HCT116 (cell line): Measurements from ENCODE around the gene MICU2. TPM values are rescaled to one million over a fixed set of nuclear protein-coding genes. Genes with fewer than 3 reads are reported as not detected.

Source experiments
- ATAC-seq: fragments of 200-7000 bp; cut with Tn5 transposase; 2 replicates; pipeline ENCODE4 v1.9.1; 2020; ENCODE audit warnings: mild to moderate bottlenecking, moderate library complexity
- BruUV-seq: library from RNA; stranded (reverse); fragments of 400-500 nt; replicated peaks from 2 replicates; lab custom pipeline; 2021; lab: Mats Ljungman, UMichigan
- CTCF ChIA-PET: fragments of 300-600 bp; sonication (Branson Sonifier 250); formaldehyde crosslinking; loops from one replicate; lab custom pipeline; 2021; ENCODE audit warnings: antibody characterized with exemption; lab: Charles Lee
- POLR2A ChIA-PET: fragments of 300-600, 350-600 bp; sonication (Branson Sonifier 250); formaldehyde crosslinking; loops from one replicate; lab custom pipeline; 2021; ENCODE audit warnings: antibody characterized with exemption; lab: Charles Lee
- RAD21 ChIA-PET, 2 experiments: fragments of 300-600 bp; sonication (Branson Sonifier 250); formaldehyde crosslinking; loops; one replicate each; lab custom pipeline; 2023; ENCODE audit warnings: low total read pairs in 2 of 2; ENCODE audit not compliant: uncharacterized antibody in 2 of 2, unreplicated experiment in 2 of 2, low non-redundant PET in 1 of 2; lab: Charles Lee
- DNase-seq: peaks from one replicate; pipeline ENCODE4 v3.0.0-alpha.2; 2010; ENCODE audit warnings: low read depth, low spot score
- H2AFZ ChIP-seq: fragments of 200-600 bp; shearing (Covaris generic), sonication (generic); 2 replicates; pipeline ENCODE4 v1.6.1; 2017; ENCODE audit warnings: low read depth, mixed run types, mixed read lengths, antibody characterized with exemption, low read length; ENCODE audit not compliant: poor library complexity, severe bottlenecking
- H3K27ac ChIP-seq: 2 replicates; pipeline ENCODE4 v1.5.1; 2012; ENCODE audit warnings: low read depth, low read length
- H3K27me3 ChIP-seq: fragments of 200-600 bp; sonication (generic); 2 replicates; pipeline ENCODE4 v1.6.1; 2016; ENCODE audit warnings: mixed run types, low read length, mixed read lengths; ENCODE audit not compliant: insufficient read depth
- H3K36me3 ChIP-seq, 2 experiments: fragments of 200-500 bp in 1 of 2; fragments of 200-600 bp in 1 of 2; sonication (Bioruptor generic) in 1 of 2; sonication (generic) in 1 of 2; 2 replicates each; pipeline versions ENCODE4 v1.5.1 to v1.6.1; 2014 to 2016; ENCODE audit warnings: low read length in 2 of 2, inconsistent platforms in 1 of 2, mixed read lengths in 1 of 2, mixed run types in 1 of 2; ENCODE audit not compliant: insufficient read depth in 2 of 2, control insufficient read depth in 1 of 2
- H3K4me1 ChIP-seq, 2 experiments: fragments of 200-600 bp in 1 of 2; sonication (generic) in 1 of 2; 2 replicates each; pipeline versions ENCODE4 v1.5.1 to v1.6.1; 2012 to 2017; ENCODE audit warnings: low read length in 2 of 2, inconsistent platforms in 1 of 2, mild to moderate bottlenecking in 1 of 2, mixed read lengths in 1 of 2, mixed run types in 1 of 2, moderate library complexity in 1 of 2; ENCODE audit not compliant: insufficient read depth in 2 of 2, control insufficient read depth in 1 of 2
- H3K4me2 ChIP-seq: fragments of 200-600 bp; sonication (generic); 2 replicates; pipeline ENCODE4 v1.6.1; 2017; ENCODE audit warnings: mixed run types, low read length, mixed read lengths
- H3K4me3 ChIP-seq, 2 experiments: fragments of 200-600 bp in 1 of 2; sonication (generic) in 1 of 2; replicated peaks in 1 of 2; 2 replicates each; pipeline ENCODE4 v1.5.1; 2011 to 2016; ENCODE audit warnings: low read length in 2 of 2, control low read depth in 1 of 2, low read depth in 1 of 2, mild to moderate bottlenecking in 1 of 2, mixed read lengths in 1 of 2, mixed run types in 1 of 2
- H3K79me2 ChIP-seq: fragments of 200-600 bp; sonication (generic); 2 replicates; pipeline ENCODE4 v1.6.1; 2017; ENCODE audit warnings: mild to moderate bottlenecking, mixed run types, low read length, moderate library complexity, mixed read lengths; ENCODE audit not compliant: insufficient read depth
- H3K9ac ChIP-seq: fragments of 200-600 bp; sonication (generic); 2 replicates; pipeline ENCODE4 v1.6.1; 2016; ENCODE audit warnings: low read length, mixed read lengths
- H3K9me2 ChIP-seq: fragments of 200-600 bp; sonication (generic), shearing (Covaris generic); 2 replicates; pipeline ENCODE4 v1.6.1; 2017; ENCODE audit warnings: mixed run types, mild to moderate bottlenecking, moderate library complexity; ENCODE audit not compliant: insufficient read depth
- H3K9me3 ChIP-seq, 2 experiments: fragments of 200-500 bp in 1 of 2; fragments of 200-600 bp in 1 of 2; sonication (Bioruptor generic) in 1 of 2; sonication (generic) in 1 of 2; 2 replicates each; pipeline ENCODE4 v1.6.1; 2014 to 2017; ENCODE audit warnings: low read length in 2 of 2, mixed read lengths in 2 of 2, inconsistent platforms in 1 of 2, low read depth in 1 of 2, mild to moderate bottlenecking in 1 of 2, mixed run types in 1 of 2, moderate library complexity in 1 of 2; ENCODE audit not compliant: control insufficient read depth in 1 of 2, insufficient read depth in 1 of 2
- H4K20me1 ChIP-seq: fragments of 200-600 bp; sonication (generic), shearing (Covaris generic); 2 replicates; pipeline ENCODE4 v1.6.1; 2017; ENCODE audit warnings: mixed run types, mild to moderate bottlenecking, moderate library complexity; ENCODE audit not compliant: insufficient read depth
- CBX3 ChIP-seq: IDR thresholded peaks from 2 replicates; pipeline ENCODE4 v1.6.1; 2012; ENCODE audit warnings: low read depth
- ELF1 ChIP-seq: IDR thresholded peaks from 2 replicates; pipeline ENCODE4 v1.6.1; 2012; ENCODE audit warnings: low read depth, borderline replicate concordance
- JUND ChIP-seq: IDR thresholded peaks from 2 replicates; pipeline ENCODE4 v1.6.1; 2012
- RAD21 ChIP-seq: IDR thresholded peaks from 2 replicates; pipeline ENCODE4 v1.6.1; 2012; ENCODE audit warnings: low read depth, mild to moderate bottlenecking
- SRF ChIP-seq: IDR thresholded peaks from 2 replicates; pipeline ENCODE4 v1.6.1; 2012; ENCODE audit warnings: low read depth
- YY1 ChIP-seq: IDR thresholded peaks from 2 replicates; pipeline ENCODE4 v1.6.1; 2011; ENCODE audit warnings: low read length, low read depth, moderate library complexity, mild to moderate bottlenecking; ENCODE audit not compliant: insufficient replicate concordance; ENCODE audit errors: extremely low read depth
- ZNF274 ChIP-seq: fragments of 200-500 bp; sonication (Bioruptor generic); IDR thresholded peaks from 2 replicates; pipeline ENCODE4 v1.6.1; 2014; ENCODE audit warnings: mild to moderate bottlenecking, low read depth, low read length, inconsistent platforms
- intact Hi-C: fragments of 100-400 bp; cut with micrococcal nuclease; formaldehyde crosslinking; loops from 2 replicates; pipeline ENCODE4 v1.10.0; 2022
- total RNA-seq: library from RNA; stranded (reverse); gene quantifications from one replicate; pipeline ENCODE4 v1.2.1, GENCODE V29; 2021; ENCODE audit not compliant: unreplicated experiment
- TF ChIP-seq, protein P1 (sequence below), 3 experiments: fragments of 200-600 bp in 1 of 3; sonication (generic) in 1 of 3; IDR thresholded peaks in 2 of 3; conservative IDR thresholded peaks in 1 of 3; 2 replicates each; pipeline ENCODE4 v1.5.1; 2012 to 2017; ENCODE audit warnings: low read depth in 2 of 3, low read length in 2 of 3, antibody characterized with exemption in 1 of 3, borderline replicate concordance in 1 of 3, control low read depth in 1 of 3, mild to moderate bottlenecking in 1 of 3, mixed read lengths in 1 of 3, mixed run types in 1 of 3, moderate library complexity in 1 of 3; ENCODE audit not compliant: insufficient read depth in 1 of 3
- TF ChIP-seq, protein P2 (sequence below): IDR thresholded peaks from 2 replicates; pipeline ENCODE4 v1.6.1; 2012
- TF ChIP-seq, protein P3 (sequence below): IDR thresholded peaks from 2 replicates; pipeline ENCODE4 v1.6.1; 2012
- TF ChIP-seq, protein P4 (sequence below): IDR thresholded peaks from 2 replicates; pipeline ENCODE4 v1.6.1; 2011; ENCODE audit warnings: mild to moderate bottlenecking, low read length, moderate library complexity; ENCODE audit not compliant: insufficient replicate concordance; ENCODE audit errors: extremely low read depth

MICU2 gene
- total RNA-seq, 1 experiment from 2014 or later = 41.0 TPM

DNA sequence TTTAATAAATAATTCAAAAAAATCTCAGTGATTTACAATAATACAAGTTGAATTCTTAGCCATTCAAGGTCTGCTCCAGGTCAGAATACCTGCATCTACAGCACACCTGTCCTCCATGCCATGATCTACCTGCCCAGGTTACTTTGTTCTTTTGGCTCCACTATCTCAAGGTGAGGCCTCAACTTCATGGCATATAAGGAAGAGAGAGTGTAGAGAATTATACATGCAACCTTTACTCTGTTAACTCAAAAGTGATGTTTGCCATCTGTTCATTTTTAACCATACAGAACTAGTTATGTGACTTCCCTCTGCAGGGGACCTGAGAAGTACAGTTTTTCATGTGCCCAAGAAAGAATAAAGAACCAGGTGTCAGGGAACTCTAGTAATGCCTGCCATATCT lies 28.2 kb upstream of the MICU2 start (continued):
- TF ChIP-seq, protein P1, sequence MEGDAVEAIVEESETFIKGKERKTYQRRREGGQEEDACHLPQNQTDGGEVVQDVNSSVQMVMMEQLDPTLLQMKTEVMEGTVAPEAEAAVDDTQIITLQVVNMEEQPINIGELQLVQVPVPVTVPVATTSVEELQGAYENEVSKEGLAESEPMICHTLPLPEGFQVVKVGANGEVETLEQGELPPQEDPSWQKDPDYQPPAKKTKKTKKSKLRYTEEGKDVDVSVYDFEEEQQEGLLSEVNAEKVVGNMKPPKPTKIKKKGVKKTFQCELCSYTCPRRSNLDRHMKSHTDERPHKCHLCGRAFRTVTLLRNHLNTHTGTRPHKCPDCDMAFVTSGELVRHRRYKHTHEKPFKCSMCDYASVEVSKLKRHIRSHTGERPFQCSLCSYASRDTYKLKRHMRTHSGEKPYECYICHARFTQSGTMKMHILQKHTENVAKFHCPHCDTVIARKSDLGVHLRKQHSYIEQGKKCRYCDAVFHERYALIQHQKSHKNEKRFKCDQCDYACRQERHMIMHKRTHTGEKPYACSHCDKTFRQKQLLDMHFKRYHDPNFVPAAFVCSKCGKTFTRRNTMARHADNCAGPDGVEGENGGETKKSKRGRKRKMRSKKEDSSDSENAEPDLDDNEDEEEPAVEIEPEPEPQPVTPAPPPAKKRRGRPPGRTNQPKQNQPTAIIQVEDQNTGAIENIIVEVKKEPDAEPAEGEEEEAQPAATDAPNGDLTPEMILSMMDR (IDR thresholded peaks at IDR 0.05 in 2 of 3, conservative IDR thresholded peaks at IDR 0.05 in 1 of 3; ENCODE audit: borderline replicate concordance in 1 of 3, insufficient read depth in 1 of 3, low read depth in 2 of 3, low read length in 2 of 3) = no peak
- TF ChIP-seq ELF1 (no peak), SRF (no peak), ZNF274 (no peak), JUND (no peak), RAD21 (no peak)
- TF ChIP-seq, protein P2, sequence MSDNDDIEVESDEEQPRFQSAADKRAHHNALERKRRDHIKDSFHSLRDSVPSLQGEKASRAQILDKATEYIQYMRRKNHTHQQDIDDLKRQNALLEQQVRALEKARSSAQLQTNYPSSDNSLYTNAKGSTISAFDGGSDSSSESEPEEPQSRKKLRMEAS = no peak

DNA sequence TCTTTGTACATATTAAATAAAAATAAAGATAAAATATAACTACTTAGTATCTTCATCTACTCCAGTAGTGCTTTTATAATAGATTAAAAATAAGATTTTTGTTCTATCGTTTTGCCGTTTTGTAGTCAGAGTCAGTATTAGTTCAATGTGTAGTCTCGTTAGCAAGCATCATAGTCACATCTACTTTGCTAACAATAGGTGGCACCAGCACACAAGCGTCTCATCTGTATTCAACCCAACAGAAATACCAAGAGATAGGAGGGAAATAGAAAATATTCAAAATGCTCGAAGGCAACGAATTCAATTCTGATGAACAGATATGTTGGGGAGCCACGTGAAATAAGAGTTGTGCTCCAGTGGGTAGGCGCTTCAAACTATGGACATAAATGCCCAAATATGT lies 21.4 kb upstream of the MICU2 start:
- Histone ChIP-seq H3K36me3 (no peaks in the 10 kb centered on the region), H3K4me2 (peak overlapping the region; percentile 3; the same call in 1 of the 2 replicates), H3K4me1 (peaks cover 0 to 3% of the 10 kb centered on the region in 2 experiments; a peak in 1 of 4 replicates), H4K20me1 (no peaks in the 10 kb centered on the region), H3K9me2 (no peaks in the 10 kb centered on the region), H3K9me3 (no peaks in the 10 kb centered on the region), H3K79me2 (no peaks in the 10 kb centered on the region), H3K9ac (no peak overlapping the region), H3K27me3 (no peaks in the 10 kb centered on the region), H3K27ac (no peak overlapping the region), H2AFZ (peak overlapping the region; percentile 20), H3K4me3 (no peak overlapping the region)
- no TSS peak for BruUV-seq
- ATAC-seq = peak; percentile 94
- POLR2A ChIA-PET = no interaction called here
- TF ChIP-seq, protein P1 (IDR thresholded peaks at IDR 0.05 in 2 of 3, conservative IDR thresholded peaks at IDR 0.05 in 1 of 3; ENCODE audit: borderline replicate concordance in 1 of 3, insufficient read depth in 1 of 3, low read depth in 2 of 3, low read length in 2 of 3) = peak; percentile 37 to 77 (median 68); a peak in 5 of 6 replicates
- no peak for TF ChIP-seq ZNF274
- TF ChIP-seq YY1 = no peak
- TF ChIP-seq, protein P3, sequence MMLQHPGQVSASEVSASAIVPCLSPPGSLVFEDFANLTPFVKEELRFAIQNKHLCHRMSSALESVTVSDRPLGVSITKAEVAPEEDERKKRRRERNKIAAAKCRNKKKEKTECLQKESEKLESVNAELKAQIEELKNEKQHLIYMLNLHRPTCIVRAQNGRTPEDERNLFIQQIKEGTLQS = no peak
- TF ChIP-seq, protein P4, sequence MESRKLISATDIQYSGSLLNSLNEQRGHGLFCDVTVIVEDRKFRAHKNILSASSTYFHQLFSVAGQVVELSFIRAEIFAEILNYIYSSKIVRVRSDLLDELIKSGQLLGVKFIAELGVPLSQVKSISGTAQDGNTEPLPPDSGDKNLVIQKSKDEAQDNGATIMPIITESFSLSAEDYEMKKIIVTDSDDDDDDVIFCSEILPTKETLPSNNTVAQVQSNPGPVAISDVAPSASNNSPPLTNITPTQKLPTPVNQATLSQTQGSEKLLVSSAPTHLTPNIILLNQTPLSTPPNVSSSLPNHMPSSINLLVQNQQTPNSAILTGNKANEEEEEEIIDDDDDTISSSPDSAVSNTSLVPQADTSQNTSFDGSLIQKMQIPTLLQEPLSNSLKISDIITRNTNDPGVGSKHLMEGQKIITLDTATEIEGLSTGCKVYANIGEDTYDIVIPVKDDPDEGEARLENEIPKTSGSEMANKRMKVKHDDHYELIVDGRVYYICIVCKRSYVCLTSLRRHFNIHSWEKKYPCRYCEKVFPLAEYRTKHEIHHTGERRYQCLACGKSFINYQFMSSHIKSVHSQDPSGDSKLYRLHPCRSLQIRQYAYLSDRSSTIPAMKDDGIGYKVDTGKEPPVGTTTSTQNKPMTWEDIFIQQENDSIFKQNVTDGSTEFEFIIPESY = no peak
- no peak for TF ChIP-seq ELF1
- peak; percentile 75 for TF ChIP-seq RAD21
- no peak for TF ChIP-seq JUND
- TF ChIP-seq CBX3 = no peak
- RAD21 ChIA-PET = no interaction called here
- CTCF ChIA-PET = interaction anchor here (0.6 to 2.6 kb wide), 9 partner anchors 9 to 1164 kb away, joined by 3 to 12 read pairs (median 4); no protein-coding TSS in a partner anchor
- intact Hi-C loops = no loop called here
- peak; percentile 59 for DNase-seq
